IPS-20b (cell line): Measurements from ENCODE around the gene MAST2.
"Not testable (repeated sequence)": the region's sequence is repeated elsewhere in the genome, so short reads cannot be mapped to it uniquely, and the experiment has no call there.

Source experiments
- H3K27ac ChIP-seq: one replicate; pipeline ENCODE4 v1.5.1; 2013; ENCODE audit warnings: low read length
- H3K27me3 ChIP-seq: 2 replicates; pipeline ENCODE4 v1.6.1; 2013; ENCODE audit warnings: mild to moderate bottlenecking, low read length, inconsistent platforms; ENCODE audit not compliant: insufficient read depth
- H3K36me3 ChIP-seq: 2 replicates; pipeline ENCODE4 v1.6.1; 2013; ENCODE audit warnings: low read depth, mild to moderate bottlenecking, inconsistent platforms, low read length, moderate library complexity; ENCODE audit not compliant: insufficient read depth
- H3K4me1 ChIP-seq: 2 replicates; pipeline ENCODE4 v1.6.1; 2013; ENCODE audit warnings: mild to moderate bottlenecking, control low read depth, inconsistent platforms, low read length, moderate library complexity; ENCODE audit not compliant: insufficient read depth
- H3K4me3 ChIP-seq: 2 replicates; pipeline ENCODE4 v1.5.1; 2013; ENCODE audit warnings: mild to moderate bottlenecking, low read length, inconsistent platforms
- H3K9ac ChIP-seq: 2 replicates; pipeline ENCODE4 v1.6.1; 2013; ENCODE audit warnings: low read depth, mild to moderate bottlenecking, inconsistent platforms, low read length, moderate library complexity
- H3K9me3 ChIP-seq: 2 replicates; pipeline ENCODE4 v1.6.1; 2013; ENCODE audit warnings: mild to moderate bottlenecking, low read depth, low read length, inconsistent platforms; ENCODE audit not compliant: insufficient read depth

Gene MAST2

GRCh38 chr1:45840704-45841103, 37.3 kb downstream of the MAST2 start:
- Histone ChIP-seq H3K9ac (no peak overlapping the region), H3K4me1 (no peaks in the 10 kb centered on the region), H3K27ac (no peak overlapping the region), H3K36me3 (no peaks in the 10 kb centered on the region), H3K9me3 (no peaks in the 10 kb centered on the region), H3K4me3 (no peak overlapping the region), H3K27me3 (no peaks in the 10 kb centered on the region)

GRCh38 chr1:45842786-45843185, 39.4 kb downstream of the MAST2 start:
- no peak overlapping the region for H3K9ac ChIP-seq
- no peaks in the 10 kb centered on the region for H3K27me3 ChIP-seq
- H3K27ac ChIP-seq, result no peak overlapping the region
- H3K36me3 ChIP-seq, result no peaks in the 10 kb centered on the region
- H3K4me1 ChIP-seq, result no peaks in the 10 kb centered on the region
- no peaks in the 10 kb centered on the region for H3K9me3 ChIP-seq
- H3K4me3 ChIP-seq, result no peak overlapping the region

- H3K36me3 ChIP-seq, result no peaks in the 10 kb centered on the region
- peaks cover 6% of the 10 kb centered on the region for H3K4me1 ChIP-seq
- no peak overlapping the region for H3K9ac ChIP-seq
- no peaks in the 10 kb centered on the region for H3K27me3 ChIP-seq
- H3K4me3 ChIP-seq, result no peak overlapping the region
- no peaks in the 10 kb centered on the region for H3K9me3 ChIP-seq
- H3K27ac ChIP-seq, result no peak overlapping the region
Observed at GRCh38 chr1:45843474-45843905, 40.1 kb downstream of the MAST2 start.

GRCh38 chr1:45844000-45844399, 40.6 kb downstream of the MAST2 start:
- H3K36me3 ChIP-seq, H3K27me3 ChIP-seq, H3K4me3 ChIP-seq, H3K9ac ChIP-seq, H3K27ac ChIP-seq, H3K9me3 ChIP-seq: not testable (repeated sequence)
- H3K4me1 ChIP-seq, result peaks cover 11% of the 10 kb centered on the region

- no peak overlapping the region for H3K9ac ChIP-seq
- no peak overlapping the region for H3K4me3 ChIP-seq
- no peaks in the 10 kb centered on the region; the same call in 1 of the 2 replicates for H3K9me3 ChIP-seq
- H3K4me1 ChIP-seq, result peaks cover 12% of the 10 kb centered on the region
- H3K36me3 ChIP-seq, result no peaks in the 10 kb centered on the region
- no peak overlapping the region for H3K27ac ChIP-seq
- H3K27me3 ChIP-seq, result no peaks in the 10 kb centered on the region
Observed at GRCh38 chr1:45846931-45847330, 43.5 kb downstream of the MAST2 start.

GRCh38 chr1:45848097-45848496, 44.7 kb downstream of the MAST2 start:
- no peak overlapping the region for H3K4me3 ChIP-seq
- H3K9ac ChIP-seq, result no peak overlapping the region
- no peaks in the 10 kb centered on the region for H3K27me3 ChIP-seq
- peaks cover 12% of the 10 kb centered on the region for H3K4me1 ChIP-seq
- no peaks in the 10 kb centered on the region; the same call in 1 of the 2 replicates for H3K9me3 ChIP-seq
- no peak overlapping the region for H3K27ac ChIP-seq
- no peaks in the 10 kb centered on the region for H3K36me3 ChIP-seq

GRCh38 chr1:45848714-45849113, 45.3 kb downstream of the MAST2 start:
- no peaks in the 10 kb centered on the region for H3K27me3 ChIP-seq
- H3K9ac ChIP-seq, result no peak overlapping the region
- no peak overlapping the region for H3K4me3 ChIP-seq
- no peak overlapping the region for H3K27ac ChIP-seq
- H3K36me3 ChIP-seq, result no peaks in the 10 kb centered on the region
- no peaks in the 10 kb centered on the region; the same call in 1 of the 2 replicates for H3K9me3 ChIP-seq
- peaks cover 12% of the 10 kb centered on the region for H3K4me1 ChIP-seq

- no peaks in the 10 kb centered on the region; the same call in 1 of the 2 replicates for H3K9me3 ChIP-seq
Observed at GRCh38 chr1:45850017-45850416, 46.6 kb downstream of the MAST2 start.

GRCh38 chr1:45854724-45855123, 51.3 kb downstream of the MAST2 start:
- Histone ChIP-seq H3K27ac (no peak overlapping the region), H3K9me3 (no peaks in the 10 kb centered on the region; the same call in 1 of the 2 replicates), H3K4me3 (no peak overlapping the region), H3K4me1 (peaks cover 5% of the 10 kb centered on the region; the same call in 1 of the 2 replicates), H3K9ac (no peak overlapping the region), H3K27me3 (no peaks in the 10 kb centered on the region), H3K36me3 (no peaks in the 10 kb centered on the region)

More at GRCh38 chr1:45850017-45850416, 46.6 kb downstream of the MAST2 start:
- no peaks in the 10 kb centered on the region for H3K36me3 ChIP-seq
- no peaks in the 10 kb centered on the region for H3K27me3 ChIP-seq
- H3K9ac ChIP-seq, result no peak overlapping the region
- H3K4me3 ChIP-seq, result no peak overlapping the region
- peaks cover 17% of the 10 kb centered on the region for H3K4me1 ChIP-seq
- H3K27ac ChIP-seq, result no peak overlapping the region

GRCh38 chr1:45857101-45857700, 53.8 kb downstream of the MAST2 start:
- H3K27ac ChIP-seq, result no peak overlapping the region
- no peaks in the 10 kb centered on the region for H3K27me3 ChIP-seq
- no peak overlapping the region for H3K4me3 ChIP-seq
- no peaks in the 10 kb centered on the region for H3K9me3 ChIP-seq
- no peaks in the 10 kb centered on the region for H3K36me3 ChIP-seq
- H3K4me1 ChIP-seq, result peaks cover 8% of the 10 kb centered on the region; the same call in 1 of the 2 replicates
- H3K9ac ChIP-seq, result no peak overlapping the region

- not testable (repeated sequence) for H3K27ac ChIP-seq, H3K4me3 ChIP-seq, H3K9ac ChIP-seq, H3K27me3 ChIP-seq, H3K9me3 ChIP-seq, H3K36me3 ChIP-seq, H3K4me1 ChIP-seq
Observed at GRCh38 chr1:45857755-45858492, 54.5 kb downstream of the MAST2 start.

GRCh38 chr1:45859221-45859620, 55.8 kb downstream of the MAST2 start:
- H3K27me3 ChIP-seq, result no peaks in the 10 kb centered on the region

More at GRCh38 chr1:45859221-45859620, 55.8 kb downstream of the MAST2 start:
- peaks cover 8% of the 10 kb centered on the region; the same call in 1 of the 2 replicates for H3K4me1 ChIP-seq
- no peak overlapping the region for H3K4me3 ChIP-seq
- no peaks in the 10 kb centered on the region for H3K9me3 ChIP-seq
- no peaks in the 10 kb centered on the region for H3K36me3 ChIP-seq
- no peak overlapping the region for H3K9ac ChIP-seq
- H3K27ac ChIP-seq, result no peak overlapping the region
